AG04449 (cell line): Measurements from ENCODE around the gene ADGRL3.

Source experiments
- CTCF ChIA-PET: fragments of 350-600 bp; formaldehyde crosslinking; extraction: SDS; loops from one replicate; lab custom pipeline; 2021; ENCODE audit warnings: antibody characterized with exemption; lab: Yijun Ruan, JAX
- POLR2A ChIA-PET: fragments of 400-600, 350-600 bp; formaldehyde crosslinking; extraction: SDS; loops from one replicate; lab custom pipeline; 2020; ENCODE audit warnings: antibody characterized with exemption, inconsistent platforms; lab: Yijun Ruan, JAX
- DNase-seq: peaks from one replicate; pipeline ENCODE4 v3.0.0-alpha.2; 2010; ENCODE audit warnings: low read depth, low spot score
- H3K4me3 ChIP-seq: 2 replicates; pipeline ENCODE4 v1.5.1; 2011; ENCODE audit warnings: low read depth, mild to moderate bottlenecking, control low read depth, low read length
- TF ChIP-seq, protein P1 (sequence below): IDR thresholded peaks from one replicate; pipeline ENCODE4 v1.5.1; 2011; ENCODE audit warnings: mild to moderate bottlenecking, moderate library complexity, low read length, control low read depth, inconsistent platforms; ENCODE audit not compliant: insufficient read depth; ENCODE audit errors: missing control alignments

ADGRL3 gene

DNA sequence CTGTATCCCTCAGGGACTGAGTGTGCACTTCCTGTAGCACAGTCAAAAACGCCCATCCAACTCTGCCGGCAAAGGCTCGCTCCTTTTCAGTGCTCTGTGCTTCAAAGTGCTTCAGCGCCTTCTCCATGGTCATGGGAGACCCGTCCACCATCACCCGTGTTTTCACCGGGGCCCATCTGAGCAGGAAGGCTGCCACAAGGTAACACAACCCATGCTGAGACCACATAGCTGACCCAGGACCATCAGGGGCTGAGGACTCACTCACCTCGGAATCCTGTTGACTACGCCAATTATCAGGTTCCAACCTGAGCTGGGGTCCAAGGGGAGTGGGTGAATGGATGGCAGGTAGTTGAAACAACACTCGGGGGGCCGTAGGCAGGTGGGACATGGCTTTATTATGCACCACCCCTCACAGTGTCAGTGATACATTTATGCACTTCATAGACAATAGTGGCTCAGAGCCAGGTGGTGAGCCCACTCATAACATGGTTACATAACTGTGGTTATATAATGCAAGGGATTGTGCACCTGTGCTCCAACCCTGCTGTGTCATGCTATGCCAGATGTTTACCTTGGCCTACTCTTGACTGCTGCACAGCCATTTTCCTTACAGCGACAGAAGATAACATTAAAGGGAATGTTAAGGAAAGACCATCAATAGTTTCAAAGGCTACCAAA, 227.8 kb downstream of the ADGRL3 start:
- ChIA-PET POLR2A (no interaction called here), CTCF (no interaction called here)
- DNase-seq, result no peak
- TF ChIP-seq, protein P1, sequence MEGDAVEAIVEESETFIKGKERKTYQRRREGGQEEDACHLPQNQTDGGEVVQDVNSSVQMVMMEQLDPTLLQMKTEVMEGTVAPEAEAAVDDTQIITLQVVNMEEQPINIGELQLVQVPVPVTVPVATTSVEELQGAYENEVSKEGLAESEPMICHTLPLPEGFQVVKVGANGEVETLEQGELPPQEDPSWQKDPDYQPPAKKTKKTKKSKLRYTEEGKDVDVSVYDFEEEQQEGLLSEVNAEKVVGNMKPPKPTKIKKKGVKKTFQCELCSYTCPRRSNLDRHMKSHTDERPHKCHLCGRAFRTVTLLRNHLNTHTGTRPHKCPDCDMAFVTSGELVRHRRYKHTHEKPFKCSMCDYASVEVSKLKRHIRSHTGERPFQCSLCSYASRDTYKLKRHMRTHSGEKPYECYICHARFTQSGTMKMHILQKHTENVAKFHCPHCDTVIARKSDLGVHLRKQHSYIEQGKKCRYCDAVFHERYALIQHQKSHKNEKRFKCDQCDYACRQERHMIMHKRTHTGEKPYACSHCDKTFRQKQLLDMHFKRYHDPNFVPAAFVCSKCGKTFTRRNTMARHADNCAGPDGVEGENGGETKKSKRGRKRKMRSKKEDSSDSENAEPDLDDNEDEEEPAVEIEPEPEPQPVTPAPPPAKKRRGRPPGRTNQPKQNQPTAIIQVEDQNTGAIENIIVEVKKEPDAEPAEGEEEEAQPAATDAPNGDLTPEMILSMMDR, result no peak
- no peak overlapping the region for H3K4me3 ChIP-seq

- H3K4me3 ChIP-seq, result no peak overlapping the region
- DNase-seq, result no peak
- ChIA-PET CTCF (no interaction called here), POLR2A (no interaction called here)
- TF ChIP-seq, protein P1, result no peak
Measured at GRCh38 chr4:61428950-61429349, 228.8 kb downstream of the ADGRL3 start.

GRCh38 chr4:61431131-61431530, 231.0 kb downstream of the ADGRL3 start:
- POLR2A ChIA-PET, result no interaction called here
- TF ChIP-seq, protein P1, result no peak
- no peak for DNase-seq

DNA sequence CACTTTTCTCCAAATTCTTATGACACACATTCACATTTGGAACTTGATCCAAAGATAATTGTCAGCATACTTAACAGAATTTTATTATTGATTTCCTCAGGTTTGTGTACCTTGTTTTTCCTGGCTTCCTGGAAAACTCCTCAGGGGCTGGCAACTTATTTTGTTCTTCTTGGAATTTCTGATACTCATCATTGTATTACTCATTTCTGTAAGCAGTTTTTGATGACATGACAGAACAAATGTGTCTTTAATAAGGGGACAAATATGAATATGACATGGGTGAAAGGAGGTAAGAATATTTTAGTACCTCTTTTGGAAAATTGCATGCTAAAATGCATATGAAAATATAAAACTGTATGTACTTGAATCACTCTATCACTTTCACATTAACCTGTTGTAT, 237.8 kb downstream of the ADGRL3 start:
- no peak overlapping the region for H3K4me3 ChIP-seq
- DNase-seq, result no peak
- TF ChIP-seq, protein P1, result no peak
- ChIA-PET CTCF (no interaction called here), POLR2A (no interaction called here)

More at GRCh38 chr4:61431131-61431530, 231.0 kb downstream of the ADGRL3 start:
- H3K4me3 ChIP-seq, result no peak overlapping the region
- CTCF ChIA-PET, result no interaction called here

DNA sequence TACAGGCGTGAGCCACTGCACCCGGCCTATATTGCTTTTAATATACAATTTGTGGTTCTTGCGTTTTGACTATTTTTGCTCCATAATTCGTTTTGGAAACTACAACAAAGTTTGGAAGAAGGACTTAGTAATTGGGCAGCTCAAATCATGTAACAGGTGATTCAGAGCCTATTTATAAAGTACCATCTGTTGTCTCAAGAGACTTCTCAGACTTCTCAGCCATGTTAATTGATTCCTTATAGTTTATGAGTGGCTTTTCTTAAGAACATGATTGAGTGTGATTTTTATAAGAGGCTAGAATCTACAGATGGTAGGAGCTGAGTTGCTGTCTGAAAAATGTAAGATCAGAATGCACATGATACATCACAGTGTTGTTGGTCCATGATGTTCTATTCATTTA, 240.2 kb downstream of the ADGRL3 start:
- CTCF ChIA-PET, result no interaction called here
- no peak for DNase-seq
- TF ChIP-seq, protein P1, result no peak
- no peak overlapping the region for H3K4me3 ChIP-seq
- POLR2A ChIA-PET, result no interaction called here

DNA sequence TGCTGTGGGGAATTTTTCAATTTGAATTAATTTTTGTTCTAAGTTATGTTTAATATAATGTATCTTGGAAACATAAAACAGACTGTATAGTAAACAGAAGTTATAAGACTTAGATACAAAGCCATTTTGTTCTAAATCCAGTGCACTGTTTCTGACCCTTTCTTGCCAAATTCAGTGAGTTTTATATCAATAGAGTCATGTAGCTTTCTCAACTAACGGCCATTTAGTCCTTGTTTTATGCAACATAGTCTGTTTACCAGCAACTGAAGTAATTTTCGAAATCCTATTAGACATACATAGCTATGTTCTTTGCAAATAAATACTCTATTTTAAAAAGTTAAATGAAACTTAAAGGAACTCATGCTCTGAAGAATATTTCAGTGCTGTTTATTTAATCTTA, 242.8 kb downstream of the ADGRL3 start:
- ChIA-PET POLR2A (no interaction called here), CTCF (no interaction called here)
- no peak for DNase-seq
- TF ChIP-seq, protein P1, result no peak
- no peak overlapping the region for H3K4me3 ChIP-seq
